B cell (primary cell): ENCODE data around the gene SLC27A5. TPM values are rescaled to one million over a fixed set of nuclear protein-coding genes. Genes with fewer than 3 reads are reported as not detected.
"Not testable (repeated sequence)": the region's sequence is repeated elsewhere in the genome, so short reads cannot be mapped to it uniquely, and the experiment has no call there.

Experiments used
- ATAC-seq: fragments of 200-7000 bp; cut with Tn5 transposase; one replicate; pipeline ENCODE4 v1.10.0; 2021; ENCODE audit warnings: low read depth, mild to moderate bottlenecking, moderate number of reproducible peaks, moderate library complexity
- CTCF ChIA-PET: fragments of 350-600 bp; sonication (Branson Sonifier 250); formaldehyde crosslinking; loops from one replicate; lab custom pipeline; 2021; ENCODE audit warnings: antibody characterized with exemption, inconsistent platforms; lab: Charles Lee
- POLR2A ChIA-PET: fragments of 350-600 bp; sonication (Branson Sonifier 250); formaldehyde crosslinking; loops from one replicate; lab custom pipeline; 2021; ENCODE audit warnings: antibody characterized with exemption; lab: Charles Lee
- DNase-seq: peaks from one replicate; pipeline ENCODE4 v3.0.0; 2013
- H2AFZ ChIP-seq: 2 replicates; pipeline ENCODE4 v1.6.1; 2012; ENCODE audit warnings: mild to moderate bottlenecking, low read depth, low read length; ENCODE audit not compliant: insufficient read depth, poor library complexity, severe bottlenecking
- H3K27ac ChIP-seq, 2 donors: 1 replicate in 1 of 2; 2 replicates in 1 of 2; pipeline ENCODE4 v1.5.1; 2012 to 2013; ENCODE audit warnings: low read length in 2 of 2, mild to moderate bottlenecking in 2 of 2, moderate library complexity in 1 of 2
- H3K27me3 ChIP-seq, 4 experiments: fragments of 200-600 bp in 1 of 4; sonication (generic) in 1 of 4; replicated peaks in 1 of 4; 1 replicate in 2 of 4; 2 replicates in 2 of 4; pipeline versions ENCODE4 v1.6.1 to v1.7.0; 2013 to 2016; ENCODE audit warnings: low read length in 3 of 4, mild to moderate bottlenecking in 2 of 4, mixed read lengths in 1 of 4, moderate library complexity in 1 of 4; ENCODE audit not compliant: insufficient read depth in 4 of 4, control insufficient read depth in 3 of 4; ENCODE audit errors: control extremely low read depth in 1 of 4
- H3K36me3 ChIP-seq, 2 experiments: replicated peaks in 1 of 2; 1 replicate in 1 of 2; 2 replicates in 1 of 2; pipeline versions ENCODE4 v1.6.1 to v1.7.1; 2013; ENCODE audit warnings: low read length in 1 of 2; ENCODE audit not compliant: insufficient read depth in 2 of 2, control insufficient read depth in 1 of 2; ENCODE audit errors: control extremely low read depth in 1 of 2, extremely low read depth in 1 of 2
- H3K4me1 ChIP-seq, 2 donors: fragments of 200-600 bp in 1 of 2; sonication (generic) in 1 of 2; 1 replicate in 1 of 2; 2 replicates in 1 of 2; pipeline versions ENCODE4 v1.5.1 to v1.6.1; 2013 to 2017; ENCODE audit warnings: low read length in 2 of 2; ENCODE audit not compliant: control insufficient read depth in 2 of 2, insufficient read depth in 2 of 2
- H3K4me2 ChIP-seq: replicated peaks from 2 replicates; pipeline ENCODE3; 2012; ENCODE audit warnings: mild to moderate bottlenecking, low read depth, low read length; ENCODE audit not compliant: poor library complexity, severe bottlenecking
- H3K4me3 ChIP-seq, 5 experiments: fragments of 200-600 bp in 1 of 5; sonication (generic) in 1 of 5; 1 replicate in 3 of 5; 2 replicates in 2 of 5; pipeline versions ENCODE4 v1.5.1 to v1.7.0; 2011 to 2016; ENCODE audit warnings: low read length in 4 of 5, mild to moderate bottlenecking in 4 of 5, low read depth in 2 of 5, control low read depth in 1 of 5, moderate library complexity in 1 of 5; ENCODE audit not compliant: insufficient read depth in 1 of 5; ENCODE audit errors: control extremely low read depth in 1 of 5, extremely low read depth in 1 of 5
- H3K79me2 ChIP-seq: fragments of 200-600 bp; sonication (generic); one replicate; pipeline ENCODE4 v1.6.0; 2016; ENCODE audit warnings: low read length; ENCODE audit not compliant: control insufficient read depth, insufficient read depth
- H3K9ac ChIP-seq: fragments of 200-600 bp; sonication (generic); 2 replicates; pipeline ENCODE4 v1.6.1; 2017; ENCODE audit warnings: mild to moderate bottlenecking, low read length, moderate library complexity
- H3K9me3 ChIP-seq, 3 donors: one replicate each; pipeline versions ENCODE4 v1.6.1 to v1.7.1; 2013; ENCODE audit warnings: low read length in 2 of 3; ENCODE audit not compliant: control insufficient read depth in 2 of 3, insufficient read depth in 1 of 3; ENCODE audit errors: control extremely low read depth in 1 of 3
- H4K20me1 ChIP-seq: 2 replicates; pipeline ENCODE4 v1.6.0; 2012; ENCODE audit warnings: mild to moderate bottlenecking, low read length; ENCODE audit not compliant: insufficient read depth, control insufficient read depth, poor library complexity, severe bottlenecking
- H3K27ac Mint-ChIP-seq: one replicate; pipeline ENCODE4 v1.8.0; 2021; ENCODE audit warnings: mixed read lengths
- H3K27me3 Mint-ChIP-seq: one replicate; pipeline ENCODE4 v1.8.0; 2021; ENCODE audit warnings: mixed read lengths
- H3K4me1 Mint-ChIP-seq: one replicate; pipeline ENCODE4 v1.8.0; 2021; ENCODE audit warnings: mixed read lengths
- H3K4me3 Mint-ChIP-seq: one replicate; pipeline ENCODE4 v1.8.0; 2021; ENCODE audit warnings: mixed read lengths
- H3K9me3 Mint-ChIP-seq: one replicate; pipeline ENCODE4 v1.8.0; 2022; ENCODE audit warnings: mixed read lengths; ENCODE audit not compliant: insufficient read depth
- EZH2 ChIP-seq: IDR thresholded peaks from 2 replicates; pipeline ENCODE4 v1.6.1; 2012; ENCODE audit warnings: borderline replicate concordance, low read depth, mild to moderate bottlenecking, moderate library complexity, low read length; ENCODE audit not compliant: insufficient read depth, poor library complexity, severe bottlenecking
- WGBS: methylation state at CpG from one replicate; pipeline ENCODE4 v1.1.5; 2013; ENCODE audit warnings: missing lambda C conversion rate; ENCODE audit not compliant: insufficient coverage; 5-methylcytosine and 5-hydroxymethylcytosine counted together
- intact Hi-C: fragments of 100-400 bp; cut with micrococcal nuclease; formaldehyde crosslinking; loops from one replicate; pipeline ENCODE4 v1.10.0; 2022
- polyA plus RNA-seq: library from polyadenylated mRNA; depleted of rRNA; stranded (reverse); fragments of >200 nt; gene quantifications from 2 replicates; pipeline ENCODE4 v1.2.3, GENCODE V29; 2012
- total RNA-seq, 2 donors: library from RNA; stranded (reverse); fragments of 120-200 nt in 1 of 2; gene quantifications; 1 replicate in 1 of 2; 2 replicates in 1 of 2; pipeline versions ENCODE4 v1.2.3 to v1.2.4, GENCODE V29; 2013 to 2022
- TF ChIP-seq, protein P1 (sequence below): fragments of 200-600 bp; IDR thresholded peaks from one replicate; pipeline ENCODE4 v1.8.0; 2022; ENCODE audit warnings: antibody characterized with exemption, mild to moderate bottlenecking

The SLC27A5 gene
- total and polyA plus RNA-seq, 2 donors (not counting 1 experiment from before 2014, with no cell fraction given), result 8.9 to 11.8 TPM

DNA sequence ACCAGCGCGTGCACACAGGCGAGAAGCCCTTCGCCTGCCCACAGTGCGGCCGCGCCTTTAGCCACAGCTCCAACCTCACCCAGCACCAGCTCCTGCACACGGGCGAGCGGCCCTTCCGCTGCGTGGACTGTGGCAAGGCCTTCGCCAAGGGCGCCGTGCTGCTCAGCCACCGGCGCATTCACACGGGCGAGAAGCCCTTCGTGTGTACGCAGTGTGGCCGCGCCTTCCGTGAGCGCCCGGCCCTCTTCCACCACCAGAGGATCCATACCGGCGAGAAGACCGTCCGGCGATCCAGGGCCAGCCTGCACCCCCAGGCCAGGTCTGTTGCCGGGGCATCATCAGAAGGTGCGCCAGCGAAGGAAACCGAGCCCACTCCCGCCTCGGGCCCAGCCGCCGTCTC lies 40.1 kb downstream of the SLC27A5 start:
- DNase-seq, result no peak
- H2AFZ ChIP-seq, result no peak overlapping the region
- H3K27ac ChIP-seq, result no peak overlapping the region
- no peak overlapping the region for H3K4me3 Mint-ChIP-seq
- H3K27me3 Mint-ChIP-seq, result no peaks in the 10 kb centered on the region
- POLR2A ChIA-PET, result no interaction called here
- TF ChIP-seq, protein P1, sequence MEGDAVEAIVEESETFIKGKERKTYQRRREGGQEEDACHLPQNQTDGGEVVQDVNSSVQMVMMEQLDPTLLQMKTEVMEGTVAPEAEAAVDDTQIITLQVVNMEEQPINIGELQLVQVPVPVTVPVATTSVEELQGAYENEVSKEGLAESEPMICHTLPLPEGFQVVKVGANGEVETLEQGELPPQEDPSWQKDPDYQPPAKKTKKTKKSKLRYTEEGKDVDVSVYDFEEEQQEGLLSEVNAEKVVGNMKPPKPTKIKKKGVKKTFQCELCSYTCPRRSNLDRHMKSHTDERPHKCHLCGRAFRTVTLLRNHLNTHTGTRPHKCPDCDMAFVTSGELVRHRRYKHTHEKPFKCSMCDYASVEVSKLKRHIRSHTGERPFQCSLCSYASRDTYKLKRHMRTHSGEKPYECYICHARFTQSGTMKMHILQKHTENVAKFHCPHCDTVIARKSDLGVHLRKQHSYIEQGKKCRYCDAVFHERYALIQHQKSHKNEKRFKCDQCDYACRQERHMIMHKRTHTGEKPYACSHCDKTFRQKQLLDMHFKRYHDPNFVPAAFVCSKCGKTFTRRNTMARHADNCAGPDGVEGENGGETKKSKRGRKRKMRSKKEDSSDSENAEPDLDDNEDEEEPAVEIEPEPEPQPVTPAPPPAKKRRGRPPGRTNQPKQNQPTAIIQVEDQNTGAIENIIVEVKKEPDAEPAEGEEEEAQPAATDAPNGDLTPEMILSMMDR, result no peak
- TF ChIP-seq EZH2, result no peak
- H3K4me1 Mint-ChIP-seq, result peaks cover 33% of the 10 kb centered on the region
- H3K4me3 ChIP-seq, result no peak overlapping the region
- ATAC-seq, result no peak
- H3K4me2 ChIP-seq, result no peak overlapping the region
- no peak overlapping the region for H3K9ac ChIP-seq
- H3K79me2 ChIP-seq, result peaks cover 24% of the 10 kb centered on the region
- CTCF ChIA-PET, result no interaction called here
- peaks cover 4% of the 10 kb centered on the region for H4K20me1 ChIP-seq
- H3K27ac Mint-ChIP-seq, result no peak overlapping the region
- no peaks in the 10 kb centered on the region for H3K9me3 ChIP-seq
- peaks cover 4 to 14% of the 10 kb centered on the region in 2 experiments for H3K36me3 ChIP-seq
- intact Hi-C loops, result no loop called here
- H3K9me3 Mint-ChIP-seq, result no peaks in the 10 kb centered on the region
- peaks cover 14 to 28% of the 10 kb centered on the region in 2 donors for H3K4me1 ChIP-seq
- H3K27me3 ChIP-seq, result no peaks in the 10 kb centered on the region
- WGBS, result 98% methylated on average over 39 of the region's 39 CpGs

DNA sequence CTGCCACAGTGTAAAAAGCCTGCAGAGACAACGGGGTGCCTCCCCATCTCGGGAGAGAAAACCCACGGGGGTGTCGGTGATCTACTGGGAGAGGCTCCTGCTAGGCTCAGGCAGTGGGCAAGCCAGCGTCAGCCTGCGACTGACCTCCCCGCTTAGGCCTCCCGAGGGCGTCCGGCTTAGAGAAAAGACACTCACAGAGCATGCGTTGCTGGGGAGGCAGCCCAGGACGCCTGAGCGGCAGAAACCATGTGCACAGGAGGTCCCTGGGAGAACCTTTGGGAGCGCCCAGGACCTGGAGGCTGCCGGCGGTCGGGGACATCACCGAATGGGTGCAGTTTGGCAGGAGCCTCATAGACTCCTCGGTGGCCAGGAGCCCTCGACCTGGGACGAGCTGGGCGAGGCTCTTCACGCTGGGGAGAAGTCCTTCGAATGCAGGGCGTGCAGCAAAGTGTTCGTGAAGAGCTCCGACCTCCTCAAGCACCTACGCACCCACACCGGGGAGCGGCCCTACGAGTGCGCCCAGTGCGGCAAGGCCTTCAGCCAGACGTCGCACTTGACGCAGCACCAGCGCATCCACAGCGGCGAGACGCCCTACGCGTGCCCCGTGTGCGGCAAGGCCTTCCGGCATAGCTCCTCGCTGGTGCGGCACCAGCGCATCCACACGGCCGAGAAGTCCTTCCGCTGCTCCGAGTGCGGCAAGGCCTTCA lies 40.8 kb downstream of the SLC27A5 start:
- H3K9ac ChIP-seq, H3K4me3 Mint-ChIP-seq, POLR2A ChIA-PET, ATAC-seq, H3K27ac ChIP-seq, intact Hi-C loops, H4K20me1 ChIP-seq, H3K4me3 ChIP-seq, H2AFZ ChIP-seq, DNase-seq, H3K4me2 ChIP-seq, H3K27ac Mint-ChIP-seq, CTCF ChIA-PET, H3K9me3 ChIP-seq, H3K9me3 Mint-ChIP-seq, H3K27me3 Mint-ChIP-seq, H3K27me3 ChIP-seq: not testable (repeated sequence)
- peaks cover 15 to 29% of the 10 kb centered on the region in 2 donors for H3K4me1 ChIP-seq
- peaks cover 24% of the 10 kb centered on the region for H3K79me2 ChIP-seq
- peaks cover 34% of the 10 kb centered on the region for H3K4me1 Mint-ChIP-seq
- 98% methylated on average over 18 of the region's 53 CpGs for WGBS
- H3K36me3 ChIP-seq, result peaks cover 4 to 14% of the 10 kb centered on the region in 2 experiments
